ENCODE data around the gene LCE3C. TPM values are rescaled to one million over a fixed set of nuclear protein-coding genes. Genes with fewer than 3 reads are reported as not detected.

Gene LCE3C
- polyA plus RNA-seq, 4 donors = not detected

Other genes with a start within 250 kb of the LCE3C start
- gene FLG2, start 240.2 kb upstream of the LCE3C start, polyA plus RNA-seq (ENCODE audit: insufficient read length in 4 of 4) = under 1 TPM; 0.04 to 0.35 (median 0.15) TPM
- gene CRNN, start 186.0 kb upstream of the LCE3C start, polyA plus RNA-seq (ENCODE audit: insufficient read length in 4 of 4) = not detected
- gene LCE5A, start 89.4 kb upstream of the LCE3C start, polyA plus RNA-seq (ENCODE audit: insufficient read length in 4 of 4) = under 1 TPM in 1 of 4 donors, not detected in 3; 0.16 TPM
- not detected for gene CRCT1, start 85.8 kb upstream of the LCE3C start, polyA plus RNA-seq (ENCODE audit: insufficient read length in 4 of 4)
- gene LCE3E, start 33.5 kb upstream of the LCE3C start, polyA plus RNA-seq (ENCODE audit: insufficient read length in 4 of 4) = not detected
- gene LCE3D, start 19.7 kb upstream of the LCE3C start, polyA plus RNA-seq (ENCODE audit: insufficient read length in 4 of 4) = not detected
- not detected for gene LCE3B, start 13.6 kb downstream of the LCE3C start, polyA plus RNA-seq (ENCODE audit: insufficient read length in 4 of 4)
- gene LCE3A, start 22.9 kb downstream of the LCE3C start, polyA plus RNA-seq (ENCODE audit: insufficient read length in 4 of 4) = not detected
- gene LCE2D, start 63.1 kb downstream of the LCE3C start, polyA plus RNA-seq (ENCODE audit: insufficient read length in 4 of 4) = not detected
- gene LCE2C, start 75.0 kb downstream of the LCE3C start, polyA plus RNA-seq (ENCODE audit: insufficient read length in 4 of 4) = not detected
- not detected for gene LCE2B, start 85.9 kb downstream of the LCE3C start, polyA plus RNA-seq (ENCODE audit: insufficient read length in 4 of 4)
- not detected for gene LCE2A, start 98.1 kb downstream of the LCE3C start, polyA plus RNA-seq (ENCODE audit: insufficient read length in 4 of 4)
- gene LCE4A, start 107.9 kb downstream of the LCE3C start, polyA plus RNA-seq (ENCODE audit: insufficient read length in 4 of 4) = not detected
- not detected for gene KPRP, start 157.8 kb downstream of the LCE3C start, polyA plus RNA-seq (ENCODE audit: insufficient read length in 4 of 4)
- gene LCE1F, start 174.9 kb downstream of the LCE3C start, polyA plus RNA-seq (ENCODE audit: insufficient read length in 4 of 4) = not detected
- not detected for gene LCE1E, start 186.0 kb downstream of the LCE3C start, polyA plus RNA-seq (ENCODE audit: insufficient read length in 4 of 4)
- not detected for gene LCE1D, start 196.5 kb downstream of the LCE3C start, polyA plus RNA-seq (ENCODE audit: insufficient read length in 4 of 4)
- not detected for gene LCE1C, start 206.4 kb downstream of the LCE3C start, polyA plus RNA-seq (ENCODE audit: insufficient read length in 4 of 4)
- gene LCE1B, start 211.7 kb downstream of the LCE3C start, polyA plus RNA-seq (ENCODE audit: insufficient read length in 4 of 4) = not detected
- not detected for gene LCE1A, start 227.2 kb downstream of the LCE3C start, polyA plus RNA-seq (ENCODE audit: insufficient read length in 4 of 4)
- gene LCE6A, start 242.6 kb downstream of the LCE3C start, polyA plus RNA-seq (ENCODE audit: insufficient read length in 4 of 4) = not detected

Data from left renal cortex interstitium (tissue), 4 donors.